ENCODE results near the gene CLDN15. TPM values are rescaled to one million over a fixed set of nuclear protein-coding genes. Genes with fewer than 3 reads are reported as not detected.
A peak's percentile ranks its signal among the peaks of the same experiment; 100 is the strongest.
"Not testable (repeated sequence)": the region's sequence is repeated elsewhere in the genome, so short reads cannot be mapped to it uniquely, and the experiment has no call there.

The CLDN15 gene
- total RNA-seq (2014; rRNA removed; shearing (Covaris generic)) = 1.8 and 4.3 TPM in 2 replicates

- in situ Hi-C loops (cut with HindIII; ENCODE audit: low sequenced_read_pairs) = no loop called here
- DNase-seq (ENCODE audit: low spot score) = no peak
Measured at GRCh38 chr7:101237206-101238067, at the start of gene CLDN15. CLDN15 (minus strand) TSS chr7:101237802; CDS start chr7:101237581, 221 bp downstream.

GRCh38 chr7:101287032-101287431, 49.4 kb upstream of the CLDN15 start:
- no peak for DNase-seq (ENCODE audit: low spot score)
- in situ Hi-C loops (cut with HindIII; ENCODE audit: low sequenced_read_pairs) = no loop called here

- in situ Hi-C loops (cut with HindIII; ENCODE audit: low sequenced_read_pairs); DNase-seq (ENCODE audit: low spot score): not testable (repeated sequence)
Measured at GRCh38 chr7:101285880-101286279, 48.3 kb upstream of the CLDN15 start.

- DNase-seq (ENCODE audit: low spot score) = no peak
- in situ Hi-C loops (cut with HindIII; ENCODE audit: low sequenced_read_pairs) = no loop called here
Measured at GRCh38 chr7:101285171-101285570, 47.6 kb upstream of the CLDN15 start.

GRCh38 chr7:101280912-101281311, 43.3 kb upstream of the CLDN15 start:
- in situ Hi-C loops (cut with HindIII; ENCODE audit: low sequenced_read_pairs) = not testable (repeated sequence)

GRCh38 chr7:101278461-101279292, 41.1 kb upstream of the CLDN15 start:
- no peak for DNase-seq (ENCODE audit: low spot score)
- in situ Hi-C loops (cut with HindIII; ENCODE audit: low sequenced_read_pairs) = loop anchor here (10.0 kb wide), 1 partner anchor 104 kb away; no protein-coding TSS in a partner anchor

More at GRCh38 chr7:101280912-101281311, 43.3 kb upstream of the CLDN15 start:
- DNase-seq (ENCODE audit: low spot score) = not testable (repeated sequence)

GRCh38 chr7:101277155-101277554, 39.6 kb upstream of the CLDN15 start:
- no peak for DNase-seq (ENCODE audit: low spot score)
- in situ Hi-C loops (cut with HindIII; ENCODE audit: low sequenced_read_pairs) = loop anchor here (10.0 kb wide), 1 partner anchor 102 kb away; no protein-coding TSS in a partner anchor

GRCh38 chr7:101273206-101273605, 35.6 kb upstream of the CLDN15 start:
- in situ Hi-C loops (cut with HindIII; ENCODE audit: low sequenced_read_pairs) = loop anchor here (10.0 kb wide), 1 partner anchor 98 kb away; no protein-coding TSS in a partner anchor
- DNase-seq (ENCODE audit: low spot score) = no peak

GRCh38 chr7:101271021-101271420, 33.4 kb upstream of the CLDN15 start:
- DNase-seq (ENCODE audit: low spot score) = no peak
- in situ Hi-C loops (cut with HindIII; ENCODE audit: low sequenced_read_pairs) = loop anchor here (10.0 kb wide), 1 partner anchor 96 kb away; no protein-coding TSS in a partner anchor

- DNase-seq (ENCODE audit: low spot score) = no peak
- in situ Hi-C loops (cut with HindIII; ENCODE audit: low sequenced_read_pairs) = loop anchor here (10.0 kb wide), 1 partner anchor 95 kb away; no protein-coding TSS in a partner anchor
Measured at GRCh38 chr7:101269664-101270063, 32.1 kb upstream of the CLDN15 start.

- in situ Hi-C loops (cut with HindIII; ENCODE audit: low sequenced_read_pairs) = no loop called here
- DNase-seq (ENCODE audit: low spot score) = no peak
Measured at GRCh38 chr7:101265622-101266516, 28.3 kb upstream of the CLDN15 start.

- in situ Hi-C loops (cut with HindIII; ENCODE audit: low sequenced_read_pairs); DNase-seq (ENCODE audit: low spot score): not testable (repeated sequence)
Measured at GRCh38 chr7:101264102-101264706, 26.6 kb upstream of the CLDN15 start.

- no peak for DNase-seq (ENCODE audit: low spot score)
- in situ Hi-C loops (cut with HindIII; ENCODE audit: low sequenced_read_pairs) = no loop called here
Measured at GRCh38 chr7:101258243-101258731, 20.7 kb upstream of the CLDN15 start.

- in situ Hi-C loops (cut with HindIII; ENCODE audit: low sequenced_read_pairs) = no loop called here
- no peak for DNase-seq (ENCODE audit: low spot score)
Measured at GRCh38 chr7:101255796-101256195, 18.2 kb upstream of the CLDN15 start.

- in situ Hi-C loops (cut with HindIII; ENCODE audit: low sequenced_read_pairs); DNase-seq (ENCODE audit: low spot score): not testable (repeated sequence)
Measured at GRCh38 chr7:101253199-101253598, 15.6 kb upstream of the CLDN15 start.

- in situ Hi-C loops (cut with HindIII; ENCODE audit: low sequenced_read_pairs) = no loop called here
- peak; percentile 97 for DNase-seq (ENCODE audit: low spot score)
Measured at GRCh38 chr7:101251871-101252659, 14.5 kb upstream of the CLDN15 start.

- in situ Hi-C loops (cut with HindIII; ENCODE audit: low sequenced_read_pairs) = no loop called here
- DNase-seq (ENCODE audit: low spot score) = no peak
Measured at GRCh38 chr7:101250324-101250723, 12.7 kb upstream of the CLDN15 start.

Data from G401 (cell line).